ENCODE data around the gene COL15A1. TPM values are rescaled to one million over a fixed set of nuclear protein-coding genes. Genes with fewer than 3 reads are reported as not detected.
A peak's percentile ranks its signal among the peaks of the same experiment; 100 is the strongest.

COL15A1 gene
- total RNA-seq, 6 experiments from 2014 or later, result 0.07 to 0.58 (median 0.11) TPM; not detected in 2

- intact Hi-C loops (cut with DNase I), result no loop called here
- H3K4me1 ChIP-seq, result peaks cover 0 to 10% (median 4%) of the 10 kb centered on the region in 4 donors
- H3K9me3 ChIP-seq, result no peaks in the 10 kb centered on the region
- H3K27me3 ChIP-seq, result no peaks in the 10 kb centered on the region
- DNase-seq (no peak), ATAC-seq (no peak)
- no peaks in the 10 kb centered on the region for H3K36me3 ChIP-seq
- TF ChIP-seq POLR2A (IDR thresholded peaks at IDR 0.05) (no peak), CTCF (IDR thresholded peaks at IDR 0.05) (no peak)
- no peak overlapping the region for H3K27ac ChIP-seq
- H3K4me3 ChIP-seq, result no peak overlapping the region
- no CpG with 5 or more reads among the region's 5 CpGs for WGBS (ENCODE audit: insufficient coverage, low coverage, low lambda C conversion rate, missing lambda C conversion rate)
These were observed 59.6 kb downstream of the COL15A1 start for GRCh38 chr9:99003308-99003707.

GRCh38 chr9:99004115-99004514 is 60.4 kb downstream of the COL15A1 start:
- H3K27ac ChIP-seq, result no peak overlapping the region
- intact Hi-C loops (cut with DNase I), result no loop called here
- no peak for ATAC-seq
- DNase-seq, result no peak
- no peaks in the 10 kb centered on the region for H3K9me3 ChIP-seq
- peaks cover 0 to 2% (median under 1%) of the 10 kb centered on the region in 4 donors for H3K4me1 ChIP-seq
- 25% methylated on average over 1 of the region's 5 CpGs for WGBS (ENCODE audit: insufficient coverage, low coverage, low lambda C conversion rate, missing lambda C conversion rate)
- H3K4me3 ChIP-seq, result no peak overlapping the region
- H3K36me3 ChIP-seq, result no peaks in the 10 kb centered on the region
- TF ChIP-seq POLR2A (IDR thresholded peaks at IDR 0.05), result no peak
- no peak for TF ChIP-seq CTCF (IDR thresholded peaks at IDR 0.05)
- H3K27me3 ChIP-seq, result no peaks in the 10 kb centered on the region

GRCh38 chr9:99004717-99005460 is 61.2 kb downstream of the COL15A1 start:
- TF ChIP-seq POLR2A (IDR thresholded peaks at IDR 0.05) (no peak), CTCF (IDR thresholded peaks at IDR 0.05) (no peak)
- Histone ChIP-seq H3K36me3 (no peaks in the 10 kb centered on the region), H3K4me1 (no peaks in the 10 kb centered on the region), H3K9me3 (no peaks in the 10 kb centered on the region), H3K4me3 (no peak overlapping the region), H3K27ac (no peak overlapping the region), H3K27me3 (no peaks in the 10 kb centered on the region)
- WGBS (ENCODE audit: insufficient coverage, low coverage, low lambda C conversion rate, missing lambda C conversion rate), result no CpG with 5 or more reads among the region's 16 CpGs
- DNase-seq (no peak), ATAC-seq (peak in 1 of 4 donors; percentile 23)
- intact Hi-C loops (cut with DNase I), result no loop called here

- H3K4me1 ChIP-seq, result no peaks in the 10 kb centered on the region
- intact Hi-C loops (cut with DNase I), result no loop called here
- ATAC-seq (no peak), DNase-seq (no peak)
- WGBS (ENCODE audit: insufficient coverage, low coverage, low lambda C conversion rate, missing lambda C conversion rate), result 87% methylated on average over 6 of the region's 6 CpGs
- H3K36me3 ChIP-seq, result no peaks in the 10 kb centered on the region
- H3K27ac ChIP-seq, result no peak overlapping the region
- H3K4me3 ChIP-seq, result no peak overlapping the region
- H3K27me3 ChIP-seq, result no peaks in the 10 kb centered on the region
- H3K9me3 ChIP-seq, result no peaks in the 10 kb centered on the region
- TF ChIP-seq CTCF (IDR thresholded peaks at IDR 0.05), result no peak
- TF ChIP-seq POLR2A (IDR thresholded peaks at IDR 0.05), result no peak
These were observed 61.9 kb downstream of the COL15A1 start for GRCh38 chr9:99005651-99006050.
